ENCODE results near the gene EVX2. TPM values are rescaled to one million over a fixed set of nuclear protein-coding genes. Genes with fewer than 3 reads are reported as not detected.
A peak's percentile ranks its signal among the peaks of the same experiment; 100 is the strongest.

The EVX2 gene
- total RNA-seq, 5 donors from 2014 or later (not counting 1 experiment from before 2014, with no cell fraction given), result not detected

- Mint-ChIP-seq H3K27me3 (peaks cover 69 to 81% of the 10 kb centered on the region in 2 donors), H3K27ac (no peak overlapping the region), H3K4me1 (peaks cover 11 to 15% (median 11%) of the 10 kb centered on the region in 3 donors), H3K4me3 (no peak overlapping the region), H3K36me3 (peaks cover 11% of the 10 kb centered on the region), H3K9me3 (peaks cover 9 to 15% (median 14%) of the 10 kb centered on the region in 3 donors)
- Histone ChIP-seq H3K36me3 (ENCODE audit: control insufficient read depth in 2 of 2, extremely low read depth in 1 of 2, insufficient read depth in 1 of 2, low read length in 1 of 2) (no peaks in the 10 kb centered on the region), H3K9me3 (peaks cover 6% of the 10 kb centered on the region), H3K27ac (ENCODE audit: low read length) (no peak overlapping the region), H3K4me3 (ENCODE audit: control insufficient read depth in 1 of 2, extremely low read depth in 1 of 2, low read length in 1 of 2) (no peak overlapping the region), H3K27me3 (replicated peaks in 1 of 2; ENCODE audit: control insufficient read depth in 2 of 2, extremely low read depth in 1 of 2, insufficient read depth in 2 of 2, low read length in 1 of 2) (peaks cover 32 to 65% of the 10 kb centered on the region in 2 experiments), H3K4me1 (ENCODE audit: control insufficient read depth in 1 of 2, extremely low read depth in 1 of 2, insufficient read depth in 2 of 2, low read length in 2 of 2) (peaks cover 0 to 15% of the 10 kb centered on the region in 2 experiments)
- CTCF ChIA-PET, result no interaction called here
- POLR2A ChIA-PET, result no interaction called here
- 10% methylated on average over 2 of the region's 7 CpGs for WGBS (ENCODE audit: insufficient coverage)
- DNase-seq, result no peak
- ATAC-seq (replicated peaks in 1 of 4), result no peak
Observed at GRCh38 chr2:176076063-176076462, 7.7 kb downstream of the EVX2 start.

GRCh38 chr2:176075481-176075880 lies 8.3 kb downstream of the EVX2 start:
- CTCF ChIA-PET, result interaction anchor here in 1 of 2 donors (1.1 kb wide), 1 partner anchor 51 kb away, joined by 3 read pairs; no protein-coding TSS in a partner anchor
- WGBS (ENCODE audit: insufficient coverage), result 15% methylated on average over 8 of the region's 15 CpGs
- H3K36me3 Mint-ChIP-seq, result peaks cover 11% of the 10 kb centered on the region

GRCh38 chr2:176074919-176075425 lies 8.8 kb downstream of the EVX2 start:
- Mint-ChIP-seq H3K27ac (no peak overlapping the region), H3K4me1 (peaks cover 11 to 13% (median 11%) of the 10 kb centered on the region in 3 donors)
- no peak overlapping the region for H3K4me3 ChIP-seq (ENCODE audit: control insufficient read depth in 1 of 2, extremely low read depth in 1 of 2, low read length in 1 of 2)

More at GRCh38 chr2:176075481-176075880, 8.3 kb downstream of the EVX2 start:
- H3K36me3 ChIP-seq (ENCODE audit: control insufficient read depth in 2 of 2, extremely low read depth in 1 of 2, insufficient read depth in 1 of 2, low read length in 1 of 2), result no peaks in the 10 kb centered on the region
- Mint-ChIP-seq H3K9me3 (peaks cover 9 to 15% (median 14%) of the 10 kb centered on the region in 3 donors), H3K4me3 (no peak overlapping the region), H3K27me3 (peaks cover 74 to 81% of the 10 kb centered on the region in 2 donors), H3K4me1 (peaks cover 11 to 13% (median 11%) of the 10 kb centered on the region in 3 donors), H3K27ac (no peak overlapping the region)
- DNase-seq (no peak), ATAC-seq (replicated peaks in 1 of 4) (no peak)
- H3K27me3 ChIP-seq (replicated peaks in 1 of 2; ENCODE audit: control insufficient read depth in 2 of 2, extremely low read depth in 1 of 2, insufficient read depth in 2 of 2, low read length in 1 of 2), result peaks cover 35 to 65% of the 10 kb centered on the region in 2 experiments
- H3K4me3 ChIP-seq (ENCODE audit: control insufficient read depth in 1 of 2, extremely low read depth in 1 of 2, low read length in 1 of 2), result no peak overlapping the region
- H3K4me1 ChIP-seq (ENCODE audit: control insufficient read depth in 1 of 2, extremely low read depth in 1 of 2, insufficient read depth in 2 of 2, low read length in 2 of 2), result peaks cover 0 to 10% of the 10 kb centered on the region in 2 experiments
- POLR2A ChIA-PET, result no interaction called here
- peaks cover 4% of the 10 kb centered on the region for H3K9me3 ChIP-seq
- H3K27ac ChIP-seq (ENCODE audit: low read length), result no peak overlapping the region

GRCh38 chr2:176072951-176073904 lies 10.5 kb downstream of the EVX2 start:
- Histone ChIP-seq H3K4me3 (ENCODE audit: control insufficient read depth in 1 of 2, extremely low read depth in 1 of 2, low read length in 1 of 2) (no peak overlapping the region), H3K27me3 (replicated peaks in 1 of 2; ENCODE audit: control insufficient read depth in 2 of 2, extremely low read depth in 1 of 2, insufficient read depth in 2 of 2, low read length in 1 of 2) (peaks cover 36 to 67% of the 10 kb centered on the region in 2 experiments), H3K27ac (ENCODE audit: low read length) (no peak overlapping the region), H3K4me1 (ENCODE audit: control insufficient read depth in 1 of 2, extremely low read depth in 1 of 2, insufficient read depth in 2 of 2, low read length in 2 of 2) (no peaks in the 10 kb centered on the region), H3K9me3 (peaks cover 2% of the 10 kb centered on the region), H3K36me3 (ENCODE audit: control insufficient read depth in 2 of 2, extremely low read depth in 1 of 2, insufficient read depth in 1 of 2, low read length in 1 of 2) (no peaks in the 10 kb centered on the region)
- ATAC-seq (replicated peaks in 1 of 4) (no peak), DNase-seq (no peak)
- no peak overlapping the region for H3K27ac Mint-ChIP-seq
- H3K9me3 Mint-ChIP-seq, result peaks cover 8 to 9% (median 9%) of the 10 kb centered on the region in 3 donors
- peaks cover 6 to 8% (median 6%) of the 10 kb centered on the region in 3 donors for H3K4me1 Mint-ChIP-seq
- 8% methylated on average over 18 of the region's 29 CpGs for WGBS (ENCODE audit: insufficient coverage)
- no peaks in the 10 kb centered on the region for H3K36me3 Mint-ChIP-seq
- ChIA-PET CTCF (interaction anchor here (0.6 to 1.0 kb wide), 2 partner anchors 54 to 1345 kb away, joined by 3 to 9 read pairs; no protein-coding TSS in a partner anchor), POLR2A (no interaction called here)
- peaks cover 82 to 89% of the 10 kb centered on the region in 2 donors for H3K27me3 Mint-ChIP-seq
- no peak overlapping the region for H3K4me3 Mint-ChIP-seq

More at GRCh38 chr2:176074919-176075425, 8.8 kb downstream of the EVX2 start:
- no peaks in the 10 kb centered on the region for H3K36me3 ChIP-seq (ENCODE audit: control insufficient read depth in 2 of 2, extremely low read depth in 1 of 2, insufficient read depth in 1 of 2, low read length in 1 of 2)
- POLR2A ChIA-PET, result no interaction called here
- DNase-seq (no peak), ATAC-seq (replicated peaks in 1 of 4) (no peak)
- H3K9me3 Mint-ChIP-seq, result peaks cover 9 to 15% (median 14%) of the 10 kb centered on the region in 3 donors
- peaks cover 11% of the 10 kb centered on the region for H3K36me3 Mint-ChIP-seq
- 42% methylated on average over 2 of the region's 7 CpGs for WGBS (ENCODE audit: insufficient coverage)
- H3K27ac ChIP-seq (ENCODE audit: low read length), result no peak overlapping the region
- CTCF ChIA-PET, result interaction anchor here in 1 of 2 donors (1.1 kb wide), 1 partner anchor 52 kb away, joined by 3 read pairs; no protein-coding TSS in a partner anchor
- H3K27me3 ChIP-seq (replicated peaks in 1 of 2; ENCODE audit: control insufficient read depth in 2 of 2, extremely low read depth in 1 of 2, insufficient read depth in 2 of 2, low read length in 1 of 2), result peaks cover 35 to 68% of the 10 kb centered on the region in 2 experiments
- H3K27me3 Mint-ChIP-seq, result peaks cover 79 to 87% of the 10 kb centered on the region in 2 donors
- no peak overlapping the region for H3K4me3 Mint-ChIP-seq
- peaks cover 0 to 8% of the 10 kb centered on the region in 2 experiments for H3K4me1 ChIP-seq (ENCODE audit: control insufficient read depth in 1 of 2, extremely low read depth in 1 of 2, insufficient read depth in 2 of 2, low read length in 2 of 2)
- peaks cover 4% of the 10 kb centered on the region for H3K9me3 ChIP-seq

GRCh38 chr2:176072292-176072669 lies 11.5 kb downstream of the EVX2 start:
- H3K27ac Mint-ChIP-seq, result no peak overlapping the region
- no peak overlapping the region for H3K4me3 Mint-ChIP-seq
- ChIA-PET POLR2A (no interaction called here), CTCF (no interaction called here)
- H3K27ac ChIP-seq (ENCODE audit: low read length), result no peak overlapping the region
- no peaks in the 10 kb centered on the region for H3K36me3 Mint-ChIP-seq
- H3K27me3 Mint-ChIP-seq, result peaks cover 83 to 94% of the 10 kb centered on the region in 2 donors
- peak overlapping the region in 1 of 2 donors; percentile 5 for H3K4me3 ChIP-seq (ENCODE audit: control insufficient read depth in 1 of 2, extremely low read depth in 1 of 2, low read length in 1 of 2)
- H3K9me3 ChIP-seq, result peaks cover 2% of the 10 kb centered on the region
- H3K4me1 ChIP-seq (ENCODE audit: control insufficient read depth in 1 of 2, extremely low read depth in 1 of 2, insufficient read depth in 2 of 2, low read length in 2 of 2), result peaks cover 0 to 7% of the 10 kb centered on the region in 2 experiments
- H3K27me3 ChIP-seq (replicated peaks in 1 of 2; ENCODE audit: control insufficient read depth in 2 of 2, extremely low read depth in 1 of 2, insufficient read depth in 2 of 2, low read length in 1 of 2), result peaks cover 38 to 77% of the 10 kb centered on the region in 2 experiments
- ATAC-seq (replicated peaks in 1 of 4) (no peak), DNase-seq (no peak)
- peaks cover 7 to 9% (median 8%) of the 10 kb centered on the region in 3 donors for H3K9me3 Mint-ChIP-seq
- peaks cover 8 to 12% (median 11%) of the 10 kb centered on the region in 3 donors for H3K4me1 Mint-ChIP-seq
- no peaks in the 10 kb centered on the region for H3K36me3 ChIP-seq (ENCODE audit: control insufficient read depth in 2 of 2, extremely low read depth in 1 of 2, insufficient read depth in 1 of 2, low read length in 1 of 2)
- no CpG with 5 or more reads among the region's 5 CpGs for WGBS (ENCODE audit: insufficient coverage)
